ENCODE results near the gene ZNF343.

The ZNF343 gene

GRCh38 chr20:2538931-2539720 is 30.4 kb upstream of the ZNF343 start:
- no peak for TF ChIP-seq CTCF (conservative IDR thresholded peaks at IDR 0.05)
- no peak for TF ChIP-seq ZFX (IDR thresholded peaks at IDR 0.05)
- H3K27ac ChIP-seq, result no peak overlapping the region

GRCh38 chr20:2538356-2538755 is 29.6 kb upstream of the ZNF343 start:
- TF ChIP-seq CTCF (conservative IDR thresholded peaks at IDR 0.05) (no peak), ZFX (IDR thresholded peaks at IDR 0.05) (no peak)

GRCh38 chr20:2537101-2537500 is 28.4 kb upstream of the ZNF343 start:
- TF ChIP-seq CTCF (conservative IDR thresholded peaks at IDR 0.05) (no peak), ZFX (IDR thresholded peaks at IDR 0.05) (no peak)
- H3K27ac ChIP-seq, result no peak overlapping the region

More at GRCh38 chr20:2538356-2538755, 29.6 kb upstream of the ZNF343 start:
- H3K27ac ChIP-seq, result no peak overlapping the region

- no peak for TF ChIP-seq CTCF (conservative IDR thresholded peaks at IDR 0.05)
- no peak for TF ChIP-seq ZFX (IDR thresholded peaks at IDR 0.05)
- H3K27ac ChIP-seq, result no peak within 1 kb of the TSS
Measured at GRCh38 chr20:2536560-2536986, 27.9 kb upstream of the ZNF343 start, which contains the start of gene TMC2. Gene TMC2 (plus strand): TSS chr20:2536573. CDS start chr20:2536622, 49 bp downstream.

- H3K27ac ChIP-seq, result no peak overlapping the region
- TF ChIP-seq ZFX (IDR thresholded peaks at IDR 0.05), result no peak
Measured at GRCh38 chr20:2535711-2536559, 27.2 kb upstream of the ZNF343 start.

- TF ChIP-seq CTCF (conservative IDR thresholded peaks at IDR 0.05) (no peak), ZFX (IDR thresholded peaks at IDR 0.05) (no peak)
- H3K27ac ChIP-seq, result no peak overlapping the region
Measured at GRCh38 chr20:2533118-2533517, 24.4 kb upstream of the ZNF343 start.

GRCh38 chr20:2528671-2529271 is 20.1 kb upstream of the ZNF343 start:
- no peak overlapping the region for H3K27ac ChIP-seq
- TF ChIP-seq ZFX (IDR thresholded peaks at IDR 0.05) (no peak), CTCF (conservative IDR thresholded peaks at IDR 0.05) (no peak)
